Measurements from ENCODE around the gene LYPD6.

The LYPD6 gene

DNA sequence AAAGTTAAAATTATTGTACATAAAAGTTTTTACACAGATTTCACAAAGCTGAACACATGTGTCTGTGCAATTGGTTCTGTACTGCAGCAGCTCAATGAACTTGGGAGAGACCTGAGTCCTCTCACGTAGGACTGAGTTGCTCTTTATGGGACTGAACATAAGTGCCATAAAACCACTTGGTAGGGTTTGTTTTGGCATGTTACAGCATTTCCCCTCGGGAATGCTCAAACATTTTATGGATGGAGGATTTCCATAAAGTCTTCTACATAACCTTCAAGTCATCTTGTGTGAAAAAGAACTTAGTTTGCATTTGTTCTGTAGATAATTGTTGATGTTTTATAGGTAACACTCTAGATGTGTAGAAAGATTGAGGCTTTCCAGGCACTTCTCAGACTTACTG, 15.9 kb downstream of the LYPD6 start:
- DNase-seq (ENCODE audit: low read depth in 2 of 2, low spot score in 1 of 2), result no peak

DNA sequence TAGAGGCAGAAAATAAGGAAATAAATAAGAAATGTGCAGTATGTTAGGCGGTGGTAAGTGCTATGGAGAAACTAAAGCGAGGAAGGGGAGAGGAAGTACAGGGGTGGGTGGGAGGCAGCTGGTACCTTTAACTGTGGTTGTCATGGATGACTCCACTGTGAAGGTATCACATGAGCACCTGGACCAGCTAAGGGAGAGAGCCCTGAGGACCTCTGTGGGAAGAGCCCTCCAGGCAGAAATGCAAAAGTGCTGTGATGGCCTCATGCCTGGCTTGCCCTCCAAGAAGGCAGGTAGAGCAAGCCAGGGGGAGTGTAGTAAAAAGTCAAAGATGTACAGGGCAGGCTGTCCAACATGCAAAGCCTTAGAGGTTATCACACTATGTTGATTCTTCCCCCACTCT, 17.9 kb downstream of the LYPD6 start:
- no peak for DNase-seq (ENCODE audit: low read depth in 2 of 2, low spot score in 1 of 2)

DNA sequence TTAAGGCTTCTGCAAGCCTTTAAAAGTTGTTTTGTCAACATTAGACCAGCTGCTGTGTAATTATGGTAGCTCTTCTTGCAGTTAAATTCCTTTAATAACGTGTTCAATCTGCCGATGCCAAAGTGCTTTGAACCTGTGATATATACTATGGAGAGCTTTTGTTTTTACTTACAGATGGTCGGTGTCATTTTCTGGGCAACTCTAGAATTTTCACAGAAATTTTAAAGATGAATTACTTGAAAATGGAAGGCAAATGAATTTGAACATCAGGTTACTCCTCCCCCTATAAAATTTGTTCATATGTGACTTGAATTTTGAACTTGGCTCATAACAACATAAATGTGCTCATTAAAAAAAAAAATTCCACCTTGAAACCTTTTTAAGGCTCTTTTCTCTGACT, 23.0 kb downstream of the LYPD6 start:
- DNase-seq (ENCODE audit: low read depth in 2 of 2, low spot score in 1 of 2), result no peak

GRCh38 chr2:149355716-149356422, 25.5 kb downstream of the LYPD6 start:
- DNase-seq (ENCODE audit: low read depth in 2 of 2, low spot score in 1 of 2), result no peak

DNA sequence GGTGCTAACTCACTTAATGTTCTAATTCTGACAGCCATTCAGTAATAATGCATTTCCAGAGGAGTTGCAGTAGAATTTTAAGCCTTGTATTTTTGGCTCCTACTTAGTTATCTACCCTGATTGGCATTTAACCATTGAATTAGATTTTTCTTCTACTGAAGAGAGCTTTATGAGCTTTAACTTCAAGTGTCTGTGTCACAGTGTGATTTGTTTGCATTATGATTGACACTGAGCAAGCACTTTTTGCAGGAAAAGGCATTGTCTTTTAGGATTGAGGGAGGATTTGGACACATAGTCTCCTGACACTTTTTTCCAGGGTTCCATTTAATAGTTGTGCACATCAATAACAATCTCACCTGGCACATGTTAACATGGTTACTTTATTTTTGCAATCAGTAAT, 26.7 kb downstream of the LYPD6 start:
- DNase-seq (ENCODE audit: low read depth in 2 of 2, low spot score in 1 of 2), result no peak

DNA sequence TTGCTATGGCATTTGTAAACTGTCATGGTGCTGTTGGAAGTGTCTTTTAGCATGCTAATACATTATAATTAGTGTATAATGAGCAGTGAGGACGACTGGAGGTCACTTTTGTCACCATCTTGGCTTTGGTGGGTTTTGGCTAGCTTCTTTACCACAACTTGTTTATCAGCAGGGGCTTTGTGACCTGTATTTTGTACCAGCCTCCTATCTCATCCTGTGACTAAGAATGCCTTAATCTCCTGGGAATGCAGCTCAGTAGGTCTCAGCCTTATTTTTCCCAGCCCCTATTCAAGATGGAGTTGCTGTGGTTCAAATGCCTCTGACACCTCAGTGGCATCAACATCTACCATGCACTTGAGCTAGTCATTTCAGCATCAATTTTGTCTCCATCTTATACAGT, 29.7 kb downstream of the LYPD6 start:
- no peak for DNase-seq (ENCODE audit: low read depth in 2 of 2, low spot score in 1 of 2)

DNA sequence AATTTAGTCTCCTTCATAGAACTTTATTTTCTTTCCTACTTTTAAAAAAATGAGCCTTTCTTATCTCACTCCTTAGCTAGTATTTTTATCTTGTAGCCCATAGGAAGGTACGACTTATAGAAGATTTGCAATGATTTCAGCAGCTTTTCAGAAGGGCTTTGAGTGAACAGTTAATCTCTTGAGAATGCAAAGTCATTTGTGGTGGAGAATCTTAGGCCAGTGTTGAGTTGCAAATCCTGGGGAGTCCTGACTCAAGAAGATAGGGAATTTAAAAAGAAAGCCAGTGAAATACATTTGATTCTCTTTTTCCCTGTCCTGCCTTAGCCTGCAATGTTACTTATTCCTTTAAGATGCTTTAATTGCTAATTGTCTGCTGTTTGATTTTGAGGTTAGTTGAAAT, 33.6 kb downstream of the LYPD6 start:
- no peak for DNase-seq (ENCODE audit: low read depth in 2 of 2, low spot score in 1 of 2)

GRCh38 chr2:149364839-149365238, 34.5 kb downstream of the LYPD6 start:
- no peak for DNase-seq (ENCODE audit: low read depth in 2 of 2, low spot score in 1 of 2)

DNA sequence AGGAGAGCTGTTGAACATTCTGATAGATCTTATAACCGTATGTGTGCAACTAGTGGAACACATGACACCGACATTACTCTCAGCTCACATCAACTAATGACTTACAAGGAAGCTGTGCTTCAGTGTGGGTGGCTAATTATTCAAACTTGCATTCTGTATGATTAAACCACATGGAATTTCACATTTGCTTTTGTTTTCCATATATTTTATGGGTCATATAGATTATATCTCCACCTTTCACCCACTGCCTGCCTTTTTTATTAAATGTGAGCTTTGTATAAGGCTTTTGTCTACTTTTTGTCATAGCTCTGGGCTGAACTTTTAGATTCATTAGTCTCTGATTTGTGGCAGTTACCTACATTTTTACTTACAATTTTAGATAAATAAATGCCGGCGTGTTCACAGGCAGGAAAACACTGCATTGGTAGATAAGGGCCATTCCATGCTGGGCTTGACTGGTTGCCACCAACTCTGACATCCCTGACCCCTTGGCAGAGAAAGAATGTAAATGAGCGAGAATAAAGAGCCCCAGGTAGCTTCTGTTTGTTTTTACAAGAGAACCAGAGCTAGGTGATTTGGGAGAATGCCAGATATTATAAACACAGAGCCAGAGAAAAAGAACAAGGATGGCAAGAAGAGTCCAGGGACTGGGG, 35.7 kb downstream of the LYPD6 start:
- no peak for DNase-seq (ENCODE audit: low read depth in 2 of 2, low spot score in 1 of 2)

- no peak for DNase-seq (ENCODE audit: low read depth in 2 of 2, low spot score in 1 of 2)
Observed at GRCh38 chr2:149370061-149370775, 39.8 kb downstream of the LYPD6 start.

- no peak for DNase-seq (ENCODE audit: low read depth in 2 of 2, low spot score in 1 of 2)
Observed at GRCh38 chr2:149371476-149371875, 41.1 kb downstream of the LYPD6 start.

DNA sequence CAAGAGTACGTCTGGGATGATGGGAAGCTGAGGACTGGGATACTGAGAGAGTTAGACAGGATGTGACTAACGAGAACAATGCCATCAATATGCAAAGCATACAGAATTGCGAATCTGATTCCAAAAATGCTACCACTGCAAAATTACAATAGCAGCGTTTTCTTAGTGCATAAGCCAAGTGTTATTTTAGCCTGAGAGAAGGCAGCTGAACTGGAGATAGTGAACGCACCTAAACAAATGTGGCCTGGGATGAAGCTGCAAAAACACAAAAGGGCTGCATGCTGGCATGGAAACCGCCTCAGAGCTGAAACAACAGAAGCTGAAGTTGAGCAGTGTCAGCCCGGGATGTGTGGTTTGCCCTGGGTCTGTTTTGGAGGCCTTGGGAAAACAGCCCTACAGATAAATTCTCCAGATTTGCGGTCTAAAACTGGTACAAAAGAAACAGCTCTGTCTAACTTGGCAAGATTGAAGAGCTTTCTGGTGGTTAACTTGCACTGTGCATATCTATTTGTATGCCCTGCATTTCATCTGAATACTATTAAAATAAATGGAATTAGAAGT, 45.5 kb downstream of the LYPD6 start:
- no peak for DNase-seq (ENCODE audit: low read depth in 2 of 2, low spot score in 1 of 2)

GRCh38 chr2:149380205-149380604, 49.8 kb downstream of the LYPD6 start:
- no peak for DNase-seq (ENCODE audit: low read depth in 2 of 2, low spot score in 1 of 2)

GRCh38 chr2:149383340-149383739, 53.0 kb downstream of the LYPD6 start:
- no peak for DNase-seq (ENCODE audit: low read depth in 2 of 2, low spot score in 1 of 2)

DNA sequence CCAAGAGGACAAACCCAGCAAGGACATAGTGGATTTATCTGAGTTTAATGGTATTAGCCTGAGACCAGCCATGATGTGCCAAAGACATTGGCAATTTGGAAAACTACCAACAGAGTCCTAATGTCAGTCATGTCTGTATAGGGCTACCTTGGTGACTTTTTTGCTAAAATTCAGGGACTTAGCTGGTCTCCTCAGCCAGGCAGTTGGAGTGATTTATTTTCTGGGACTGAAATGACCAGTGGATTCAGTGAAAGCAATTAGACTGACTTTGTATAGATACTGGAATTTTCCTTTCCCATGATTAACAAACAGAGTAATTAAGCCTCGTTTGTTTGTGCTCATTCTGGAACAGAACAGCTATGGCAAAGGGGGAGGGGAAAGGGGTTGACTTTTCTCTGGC, 55.0 kb downstream of the LYPD6 start:
- DNase-seq (ENCODE audit: low read depth in 2 of 2, low spot score in 1 of 2), result no peak

DNA sequence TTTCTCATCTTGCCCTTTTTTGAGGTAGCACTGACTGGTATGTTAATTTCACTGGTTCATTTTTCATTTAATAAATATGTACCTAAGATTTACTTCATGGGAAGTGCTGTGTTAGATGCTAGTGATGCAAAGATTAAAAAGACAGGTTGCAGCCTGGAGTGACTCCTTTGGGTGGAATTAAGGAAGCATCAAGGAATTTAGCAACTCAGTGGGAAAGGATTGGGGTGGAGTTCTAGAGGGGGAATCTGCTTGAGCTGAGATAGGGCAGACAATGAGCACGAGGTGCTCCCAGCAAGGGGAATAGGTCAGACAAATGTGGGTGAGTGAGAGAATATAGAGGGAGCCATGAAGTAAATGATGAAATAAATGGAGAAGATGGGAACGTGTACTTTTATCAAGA, 57.0 kb downstream of the LYPD6 start:
- DNase-seq (ENCODE audit: low read depth in 2 of 2, low spot score in 1 of 2), result no peak

GRCh38 chr2:149388120-149388816, 57.9 kb downstream of the LYPD6 start:
- no peak for DNase-seq (ENCODE audit: low read depth in 2 of 2, low spot score in 1 of 2)

DNA sequence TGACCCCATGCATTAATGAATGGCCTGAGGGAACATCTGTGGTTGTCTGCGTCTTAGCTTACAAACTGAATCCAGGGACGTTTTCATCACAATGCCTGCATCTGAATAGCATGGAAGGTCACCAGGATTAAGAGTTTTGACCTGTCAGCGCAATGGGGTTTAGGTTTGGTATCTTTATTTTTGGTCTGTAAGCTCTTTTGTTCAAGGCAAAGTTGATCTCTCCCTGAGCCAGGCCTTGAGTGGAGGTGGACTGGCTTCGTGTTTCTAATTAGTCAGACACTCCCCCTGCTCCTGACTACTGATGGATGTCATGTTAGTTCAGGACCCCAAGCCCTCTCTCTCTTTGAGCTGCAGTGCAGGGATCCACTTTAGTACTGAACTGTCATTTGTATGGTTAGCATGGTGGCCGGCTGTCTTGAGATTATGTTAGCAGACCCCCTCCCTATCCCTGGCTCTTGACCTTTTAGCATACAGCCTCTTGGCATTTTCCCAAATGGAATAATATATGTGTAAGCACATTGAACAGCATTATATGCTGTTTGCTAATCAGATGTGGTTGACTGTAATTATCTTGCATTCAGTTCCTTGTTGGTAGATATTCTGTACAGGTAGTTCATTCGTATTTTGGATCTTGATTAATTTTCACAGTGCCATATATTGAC, 59.2 kb downstream of the LYPD6 start:
- no peak for DNase-seq (ENCODE audit: low read depth in 2 of 2, low spot score in 1 of 2)

GRCh38 chr2:149393614-149394013, 63.2 kb downstream of the LYPD6 start:
- no peak for DNase-seq (ENCODE audit: low read depth in 2 of 2, low spot score in 1 of 2)

DNA sequence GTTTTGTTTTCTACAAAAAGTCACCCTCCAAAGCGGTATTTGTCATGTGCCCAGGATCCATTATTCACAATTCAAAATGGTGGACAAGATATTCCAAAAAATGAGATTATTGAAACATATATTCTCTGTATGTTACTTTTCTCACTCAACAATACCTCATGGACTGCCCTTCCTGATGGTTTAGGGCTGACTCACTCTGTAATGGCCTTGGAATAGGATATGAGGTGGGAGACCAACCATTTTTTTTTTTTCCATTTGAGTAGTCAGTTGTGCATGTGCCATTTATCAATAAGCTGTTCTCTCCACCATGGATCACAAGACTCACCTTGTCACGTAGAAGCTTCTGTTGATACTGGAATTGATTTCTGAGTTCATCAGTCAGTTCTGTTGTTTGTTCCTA, 64.5 kb downstream of the LYPD6 start:
- DNase-seq (ENCODE audit: low read depth in 2 of 2, low spot score in 1 of 2), result no peak
